C1 segment of cervical spinal cord (tissue), 14 donors: ENCODE data around the gene FAM47E.

ENCODE experiments used
- DNase-seq, 14 donors: peaks; one replicate each; lab custom pipeline; 2025; lab: John Stamatoyannopoulos, UW

Gene FAM47E, protein sequence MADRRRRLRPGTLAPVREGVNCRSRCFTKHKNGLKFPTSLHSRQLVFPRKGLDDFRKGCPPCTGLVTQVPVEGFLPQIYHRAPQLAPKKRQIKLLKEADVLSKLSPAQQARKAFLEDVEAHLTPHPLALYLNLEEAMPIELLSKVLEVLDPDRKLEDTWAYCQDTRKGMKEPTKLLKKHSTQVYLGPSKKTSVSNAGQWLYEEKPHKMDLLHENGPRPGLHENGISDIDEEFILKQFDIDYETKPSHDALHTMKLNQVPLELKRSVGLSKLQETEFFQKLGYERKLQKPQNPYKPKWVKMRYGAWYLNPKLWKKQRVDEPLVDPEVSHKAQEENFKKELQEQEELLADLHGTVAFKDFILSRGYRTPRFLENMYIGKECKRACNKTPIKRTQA

DNA sequence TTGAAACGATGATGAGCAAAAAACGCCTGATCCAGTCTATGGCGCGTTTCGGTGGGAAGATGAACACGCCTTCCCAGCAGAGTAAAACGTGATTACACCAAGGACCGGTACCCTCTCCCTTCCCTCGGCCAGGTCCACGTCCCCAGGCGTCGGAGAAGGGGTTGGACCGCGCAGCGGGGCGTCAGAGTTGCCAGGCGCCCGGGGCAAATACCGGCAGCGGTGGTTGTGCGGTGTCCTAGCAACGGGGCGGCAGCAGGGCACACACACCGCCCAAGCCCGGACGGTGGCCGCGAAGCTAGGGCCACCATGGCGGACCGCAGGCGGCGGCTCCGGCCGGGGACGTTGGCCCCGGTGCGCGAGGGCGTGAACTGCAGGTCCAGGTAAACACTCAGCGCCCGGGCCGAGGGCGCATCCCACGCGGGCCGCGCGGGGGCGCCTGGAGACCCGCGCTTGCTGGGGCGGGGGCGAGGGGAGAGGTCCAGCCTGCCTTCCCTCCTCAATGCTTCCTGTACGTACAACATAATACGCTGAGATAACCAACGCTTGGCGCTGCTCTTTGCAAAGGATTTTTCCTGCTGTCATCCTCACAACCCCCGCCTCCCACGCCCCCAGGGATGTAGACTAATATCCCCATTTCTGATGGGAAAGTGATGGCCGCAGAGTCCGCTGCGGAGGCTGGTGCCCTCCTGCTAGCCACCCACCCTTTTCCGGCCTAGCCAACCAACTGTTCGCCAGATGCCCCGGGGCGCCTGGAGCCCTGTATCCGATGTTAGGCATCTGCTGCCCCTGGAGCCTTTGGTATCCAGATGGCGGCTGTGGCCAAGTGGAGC, at the start of gene FAM47E:
FAM47E (plus strand) TSS at position 281 of the 830 bp plus-strand sequence; CDS start at position 307, 26 bp downstream.
- DNase-seq, result peak in 12 of 14 donors; percentile 11 to 71 (median 45)

DNA sequence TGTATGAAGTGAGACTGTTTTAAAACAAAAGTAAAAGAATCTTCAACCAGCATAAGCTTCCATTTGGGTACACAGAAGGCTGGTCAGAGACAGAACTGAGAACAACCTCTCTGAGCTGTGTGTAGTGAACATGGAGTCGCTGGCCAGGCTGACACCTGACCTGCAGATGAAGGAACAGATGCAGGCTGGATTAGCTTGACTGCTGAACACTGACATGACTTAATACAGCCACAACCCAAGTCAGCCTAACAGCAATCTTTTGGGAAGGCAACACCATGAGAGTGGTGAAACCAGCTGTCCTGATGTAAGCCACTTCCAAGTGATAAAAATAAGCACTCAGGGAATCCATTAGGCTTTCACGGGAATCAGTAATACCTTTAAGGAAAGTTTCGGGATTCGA, 48.0 kb upstream of the FAM47E start:
- DNase-seq, result no peak

DNA sequence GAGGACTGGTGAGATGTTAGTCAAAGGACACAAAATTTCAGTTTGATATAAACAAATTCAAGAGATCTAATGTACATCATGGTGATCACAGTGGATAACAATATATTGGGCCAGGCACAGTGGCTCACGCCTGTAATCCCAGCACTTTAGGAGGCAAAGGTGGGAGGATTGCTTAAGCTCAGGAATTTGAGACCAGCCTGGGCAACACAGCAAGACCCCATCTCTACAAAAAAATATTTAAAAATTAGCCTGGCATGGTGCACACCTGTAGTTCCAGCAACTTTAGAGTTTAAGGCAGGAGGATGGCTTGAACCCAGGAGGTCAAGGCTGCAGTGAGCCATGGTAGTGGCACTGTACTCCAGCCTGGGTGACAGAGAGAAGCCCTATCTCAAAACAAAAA, 46.6 kb upstream of the FAM47E start:
- DNase-seq, result no peak

DNA sequence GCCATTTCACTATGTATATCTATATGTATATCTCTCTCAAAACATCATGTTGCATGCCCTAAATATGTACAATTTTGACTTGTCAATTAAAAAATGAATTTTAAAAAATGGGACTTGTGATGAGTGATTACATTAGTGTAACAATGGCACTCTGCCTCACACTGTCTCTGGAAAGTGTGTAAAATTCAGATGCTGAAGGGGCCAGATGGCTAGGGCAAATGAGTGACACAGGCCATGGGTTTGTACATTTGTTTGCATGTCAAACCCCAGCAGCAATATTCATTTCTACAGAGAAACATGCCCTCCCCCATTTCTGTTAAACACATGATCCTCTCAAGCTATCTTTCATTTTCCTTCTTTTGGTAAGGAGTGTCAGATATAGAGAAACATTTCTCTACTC, 46.0 kb upstream of the FAM47E start:
- no peak for DNase-seq

DNA sequence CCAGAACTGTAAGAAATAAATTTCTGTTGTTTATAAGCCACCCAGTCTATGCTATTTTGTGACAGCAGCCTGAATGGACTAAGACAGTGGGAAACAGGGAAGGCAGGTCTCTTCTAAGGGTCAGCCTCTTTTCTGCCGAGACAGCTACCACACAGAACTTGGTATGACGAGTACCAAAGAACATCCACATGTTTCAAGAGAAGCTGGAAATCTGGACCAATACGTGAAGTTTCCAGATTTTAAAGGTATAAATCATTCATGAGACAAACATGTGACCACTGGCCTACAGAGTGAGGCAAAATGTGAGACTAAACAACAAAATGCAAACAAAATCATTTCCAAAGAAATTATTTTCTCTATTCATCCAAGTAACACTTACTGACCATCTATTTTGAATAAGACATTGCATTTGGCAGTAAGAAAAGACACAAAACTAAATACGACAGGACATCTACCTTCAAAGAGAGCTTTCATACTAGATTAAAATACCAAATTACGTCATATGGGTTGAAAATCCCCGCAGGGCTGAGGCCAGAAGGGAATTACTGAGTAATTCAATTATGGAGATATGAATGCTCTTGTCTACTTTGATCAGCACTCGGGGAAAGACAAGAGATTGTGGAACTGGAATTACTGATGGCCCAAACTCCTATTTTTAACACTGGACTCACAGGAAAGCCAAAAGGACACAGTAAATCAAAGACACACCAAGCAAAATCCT, 45.1 kb upstream of the FAM47E start:
- no peak for DNase-seq

DNA sequence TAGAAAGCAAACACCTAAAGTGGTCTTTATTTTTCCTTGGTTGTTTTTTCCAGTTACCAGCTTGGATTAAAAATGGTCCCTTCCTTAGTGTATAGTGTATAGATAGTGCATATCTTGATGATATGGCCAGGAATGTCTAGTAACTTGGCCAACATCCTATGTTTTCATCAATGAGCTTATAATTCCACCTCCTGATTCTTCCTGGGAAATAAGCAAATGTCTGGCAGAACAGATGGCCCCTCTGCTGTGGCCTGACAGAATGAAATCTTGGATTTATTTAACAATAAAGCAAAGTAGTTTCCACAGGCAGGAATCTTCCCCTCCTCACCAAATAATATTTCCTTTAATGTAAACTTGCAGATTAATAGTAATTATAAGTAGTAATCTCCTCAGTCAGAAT, 44.0 kb upstream of the FAM47E start:
- peak in 1 of 14 donors; percentile 20 for DNase-seq

DNA sequence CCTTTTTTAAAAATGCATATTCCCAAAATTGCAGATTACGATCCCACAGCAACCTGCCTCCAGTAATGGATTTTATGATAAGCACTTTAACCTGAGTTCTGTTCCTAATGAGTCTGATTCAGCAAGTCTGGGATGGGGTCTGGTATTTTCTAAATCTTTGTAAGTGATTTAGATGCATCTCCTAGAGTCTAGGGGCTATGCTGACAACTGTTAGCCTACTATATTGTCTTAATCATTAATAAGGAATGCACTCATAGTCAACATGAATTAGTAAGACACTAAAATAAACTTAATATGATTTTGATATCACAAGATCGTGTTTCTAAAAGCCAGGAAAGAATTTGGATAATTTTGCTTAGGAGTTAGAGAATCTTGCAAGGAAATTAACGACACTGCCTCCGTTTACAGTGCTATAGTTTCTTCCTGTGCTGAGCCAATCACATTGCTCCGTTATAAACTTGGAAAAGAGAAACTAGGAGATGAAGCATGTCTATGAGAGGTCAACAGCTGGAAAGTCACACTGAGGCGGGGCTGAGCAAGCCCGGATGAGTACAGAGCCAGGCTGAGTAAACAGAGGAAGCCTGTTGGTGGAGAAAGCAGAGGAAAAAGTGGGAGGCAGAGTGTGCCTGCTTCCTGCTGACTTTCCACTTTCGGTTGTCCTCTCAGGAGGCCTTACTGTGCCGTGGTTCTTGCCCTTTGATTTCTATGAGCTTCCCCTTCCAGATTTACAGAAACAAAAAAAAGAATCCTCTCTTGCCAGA, 43.3 kb upstream of the FAM47E start:
- peak in 12 of 14 donors; percentile 10 to 77 (median 58) for DNase-seq

DNA sequence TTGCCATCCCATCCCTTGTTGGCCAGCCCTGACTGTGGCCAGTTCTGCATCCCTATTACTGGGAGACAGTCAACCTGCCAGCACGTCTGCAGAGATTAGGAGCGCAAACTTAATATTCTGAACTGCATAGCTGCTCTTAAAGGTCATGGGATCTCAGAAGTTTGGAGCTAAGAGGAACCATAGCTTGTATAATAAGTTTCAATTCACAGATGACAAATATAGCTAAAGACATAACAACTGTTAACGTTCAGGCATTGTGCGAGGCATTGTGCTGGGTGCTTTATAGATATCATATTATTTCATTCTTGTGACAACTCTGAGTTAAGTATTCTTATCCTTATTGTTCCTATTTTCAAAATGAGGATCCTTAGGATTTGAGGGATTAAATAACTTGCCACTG, 41.6 kb upstream of the FAM47E start:
- DNase-seq, result no peak

DNA sequence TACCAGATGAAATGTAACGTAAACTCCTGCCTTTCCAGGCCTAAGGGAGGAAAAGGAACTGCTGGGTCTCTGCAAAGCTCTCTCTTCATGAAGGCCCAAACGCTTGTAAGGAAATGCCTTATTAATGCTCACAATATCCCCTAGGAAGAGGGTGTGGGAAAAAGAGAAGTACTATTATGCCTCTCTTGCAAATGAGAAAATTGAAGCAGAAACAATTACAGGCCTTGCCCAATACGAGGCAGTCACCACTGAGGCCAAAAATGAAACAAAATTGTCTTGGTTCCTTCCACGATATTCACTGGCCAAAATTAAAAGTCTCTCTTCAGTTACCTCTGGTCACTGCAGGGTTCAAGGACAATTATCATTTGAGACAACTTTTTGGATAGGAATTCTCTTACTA, 41.1 kb upstream of the FAM47E start:
- DNase-seq, result no peak

DNA sequence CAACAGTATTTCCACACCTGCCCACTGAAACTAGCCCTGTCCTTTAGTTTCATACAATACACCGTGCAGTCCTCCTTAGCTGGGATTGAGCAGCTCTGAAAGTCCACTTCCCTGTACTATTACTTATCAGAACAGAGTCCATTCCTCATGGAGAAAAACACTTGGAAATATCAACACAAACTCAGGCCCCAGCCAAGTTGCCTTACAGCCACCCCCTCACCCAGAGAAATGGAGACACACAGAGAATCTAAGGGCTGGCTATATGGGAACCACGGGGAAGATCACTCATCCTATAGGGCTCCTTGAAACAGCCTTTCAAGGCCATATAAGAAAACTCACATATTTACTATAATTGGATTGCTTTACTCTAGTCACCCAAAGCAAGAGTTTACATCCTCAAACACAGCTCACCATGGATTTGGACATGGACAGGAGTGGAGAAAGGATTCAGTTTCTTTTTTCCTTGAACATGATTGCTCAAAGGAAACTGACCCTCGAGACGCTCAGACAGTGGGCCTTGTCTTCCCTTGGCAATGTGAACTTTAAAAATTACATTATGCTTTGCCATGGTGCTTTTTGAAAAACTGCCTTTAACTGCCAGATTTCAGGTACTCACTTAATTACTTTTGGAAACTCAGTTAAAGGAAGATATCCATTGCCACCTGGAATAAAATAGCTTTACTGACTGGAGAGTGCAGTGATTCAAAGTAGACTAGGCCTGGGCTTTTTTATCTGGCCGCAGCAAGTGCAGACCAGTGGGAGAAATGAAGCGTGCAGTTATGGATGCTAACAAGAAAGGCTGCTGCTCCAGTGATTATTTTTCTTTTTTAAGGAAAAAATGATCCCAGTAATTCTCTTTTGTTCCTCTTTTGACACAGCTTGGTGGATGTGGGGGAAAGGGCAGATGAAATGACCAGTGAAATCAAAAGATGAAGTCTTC, 39.5 kb upstream of the FAM47E start:
- DNase-seq, result peak in 1 of 14 donors; percentile 4

DNA sequence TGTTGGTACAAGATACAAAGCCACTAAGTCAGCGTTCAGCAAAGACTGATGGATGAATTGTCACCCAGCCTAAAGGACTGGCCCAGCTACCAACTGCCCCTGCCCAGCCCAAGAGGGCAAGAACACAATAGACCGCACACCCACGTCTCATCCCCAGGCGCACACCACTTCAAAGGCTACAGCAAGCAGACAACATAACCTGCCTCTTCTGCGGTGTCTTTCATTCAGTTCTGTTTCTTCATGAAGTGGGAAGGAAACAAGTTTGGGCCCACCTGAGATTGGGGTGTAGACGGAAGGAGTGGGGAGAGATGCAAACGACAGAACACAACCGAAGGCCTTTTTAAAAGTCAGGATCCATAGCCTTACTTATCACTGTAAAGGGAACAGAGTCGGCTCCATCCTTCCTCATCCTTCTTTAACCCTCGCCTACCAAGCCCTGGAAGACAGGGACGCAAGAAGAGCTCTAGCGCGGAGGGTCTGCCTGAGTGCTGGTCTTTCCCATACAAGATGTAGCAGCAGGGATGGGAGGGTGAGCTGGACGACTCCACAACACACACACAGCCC, 38.6 kb upstream of the FAM47E start:
- peak in 8 of 14 donors; percentile 38 to 69 (median 58) for DNase-seq

DNA sequence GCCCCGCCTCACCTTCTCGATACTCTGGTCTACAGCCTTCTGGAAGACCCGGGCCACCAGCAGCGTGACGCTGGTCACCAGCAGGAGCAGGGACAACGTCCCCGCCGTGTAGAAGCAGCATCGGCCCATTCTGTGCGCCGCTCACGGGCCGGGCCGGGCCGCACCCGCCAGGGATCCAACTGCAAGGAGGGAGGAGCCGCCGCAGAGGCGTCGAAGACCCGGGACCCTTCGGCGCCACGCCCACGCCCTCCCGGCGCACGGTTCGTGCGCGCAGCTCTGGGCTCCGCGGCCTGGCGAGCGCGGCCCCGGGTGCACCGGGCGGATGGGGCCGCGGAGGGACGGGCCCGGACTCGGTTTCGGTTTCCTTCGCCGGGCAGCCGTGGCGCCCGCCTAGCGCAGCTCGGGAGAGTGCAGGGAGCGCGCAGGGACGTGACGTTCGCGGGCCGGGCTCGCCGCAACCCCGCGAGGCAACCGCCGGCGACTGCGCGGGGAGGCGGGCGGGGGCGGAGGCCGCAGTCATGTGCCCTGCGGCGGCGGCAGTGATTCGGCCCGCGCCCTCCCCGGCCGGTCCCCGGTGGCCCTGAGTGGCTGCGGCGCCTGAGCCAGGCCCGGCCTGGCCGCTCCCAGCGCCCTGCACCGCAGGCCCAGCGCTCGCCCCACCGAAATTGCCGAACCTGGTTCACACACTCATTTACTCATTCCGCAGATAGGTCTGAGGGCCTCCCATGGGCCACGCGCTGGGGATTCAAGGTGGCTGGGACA, 37.9 kb upstream of the FAM47E start, which contains the start of gene SCARB2:
SCARB2 (minus strand) TSS at position 410 of the 762 bp plus-strand sequence; CDS start at position 129, 281 bp downstream.
- DNase-seq, result peak; percentile 44 to 93 (median 86)

DNA sequence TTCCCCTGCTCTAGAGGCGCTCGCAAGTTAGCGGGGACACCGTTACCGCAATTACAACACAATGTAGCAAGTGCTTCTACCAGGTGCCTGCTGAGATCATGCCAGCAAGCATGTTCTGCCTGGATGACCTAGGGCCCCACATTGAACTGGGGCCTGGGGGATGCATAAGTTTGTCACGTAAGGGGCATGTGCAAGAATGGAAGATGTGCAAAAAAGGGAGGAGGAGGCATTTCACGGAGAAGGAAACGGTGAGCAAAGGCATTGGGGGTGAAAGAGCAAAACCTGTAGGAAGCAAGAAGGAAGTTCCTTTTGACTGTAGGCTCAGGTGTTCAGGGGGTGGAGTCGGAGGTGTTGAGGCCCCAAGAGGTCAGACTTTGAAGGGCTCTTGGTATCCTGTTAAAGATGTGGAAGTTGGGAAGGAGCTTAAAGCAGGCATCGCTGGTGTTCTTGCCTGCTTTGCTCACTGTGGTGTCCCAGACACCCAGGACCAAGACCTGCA, 37.3 kb upstream of the FAM47E start:
- no peak for DNase-seq

DNA sequence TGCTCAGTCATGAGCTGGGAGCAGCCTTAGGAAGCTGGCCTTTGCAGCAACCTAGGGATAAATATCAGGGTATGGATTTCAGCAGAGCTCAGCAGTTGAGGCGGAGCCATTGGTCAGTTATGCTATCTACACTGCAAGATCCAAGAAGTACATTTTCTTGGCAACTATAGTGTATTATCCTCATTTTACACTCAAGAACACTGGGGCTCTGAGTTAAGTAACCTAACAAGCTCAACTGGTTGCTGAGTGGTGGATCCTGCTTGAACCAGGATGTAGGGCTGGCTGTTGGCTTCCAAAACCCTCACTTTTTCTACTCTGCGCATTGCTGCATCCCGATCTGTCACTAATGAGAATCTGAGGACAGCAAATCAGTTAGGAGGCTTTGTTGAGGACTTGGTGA, 36.4 kb upstream of the FAM47E start:
- no peak for DNase-seq

DNA sequence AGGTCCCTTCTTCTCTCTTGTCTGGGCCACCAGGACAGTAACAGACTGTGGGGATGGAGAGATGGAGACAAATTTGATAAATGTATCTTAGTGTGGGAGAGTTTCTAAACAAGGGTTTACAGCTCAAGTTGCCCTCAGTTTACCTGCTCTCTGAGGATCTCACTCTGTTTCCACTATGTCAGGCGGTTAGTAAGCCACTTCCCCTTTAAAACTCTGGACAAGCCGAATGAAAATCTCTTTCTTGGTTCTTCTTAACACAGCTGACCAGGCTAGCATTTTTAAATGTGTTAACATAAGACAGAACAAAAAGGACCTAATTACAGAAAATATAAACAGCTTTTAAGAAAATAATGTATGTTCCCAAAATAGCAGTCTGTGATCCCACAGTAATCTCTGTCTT, 35.0 kb upstream of the FAM47E start:
- no peak for DNase-seq

DNA sequence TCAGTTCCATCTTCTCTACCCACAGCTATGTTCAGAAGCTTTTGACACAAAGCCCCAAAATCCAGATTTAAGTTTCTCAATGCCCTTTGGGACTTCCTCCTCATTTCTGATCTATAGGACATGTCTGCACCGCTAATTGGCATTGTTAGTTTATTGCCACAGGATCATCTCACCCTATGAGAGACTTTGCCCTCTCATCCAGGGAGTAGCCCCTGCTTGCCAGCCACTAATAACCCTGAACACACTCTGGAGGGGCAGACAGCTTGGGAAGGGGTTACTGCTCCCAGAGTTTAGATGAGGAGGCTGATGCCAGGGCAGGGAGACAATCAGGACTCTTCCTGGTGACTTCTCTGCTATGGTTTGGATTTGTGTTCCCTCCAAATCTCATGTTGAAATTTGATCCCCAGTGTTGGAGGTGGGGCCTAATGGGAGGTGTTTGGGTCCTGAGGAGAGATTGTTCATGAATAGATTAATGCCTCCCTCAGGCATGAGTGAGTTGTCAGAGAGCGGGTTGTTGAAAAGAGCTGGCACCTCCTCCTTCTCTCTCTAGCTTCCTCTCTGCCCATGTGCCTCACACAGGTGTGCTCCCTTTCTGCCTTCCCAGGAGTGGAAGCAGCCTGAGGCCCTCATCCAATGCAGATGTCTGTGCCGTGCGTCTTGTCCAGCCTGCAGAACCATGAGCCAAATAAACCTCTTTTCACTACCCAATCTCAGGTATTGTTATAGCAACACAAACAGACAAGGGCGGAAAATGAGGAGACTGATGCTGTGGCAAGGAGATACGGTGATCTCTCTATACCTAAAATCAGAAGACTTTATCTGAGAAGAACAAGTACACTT, 34.3 kb upstream of the FAM47E start:
- DNase-seq, result no peak

DNA sequence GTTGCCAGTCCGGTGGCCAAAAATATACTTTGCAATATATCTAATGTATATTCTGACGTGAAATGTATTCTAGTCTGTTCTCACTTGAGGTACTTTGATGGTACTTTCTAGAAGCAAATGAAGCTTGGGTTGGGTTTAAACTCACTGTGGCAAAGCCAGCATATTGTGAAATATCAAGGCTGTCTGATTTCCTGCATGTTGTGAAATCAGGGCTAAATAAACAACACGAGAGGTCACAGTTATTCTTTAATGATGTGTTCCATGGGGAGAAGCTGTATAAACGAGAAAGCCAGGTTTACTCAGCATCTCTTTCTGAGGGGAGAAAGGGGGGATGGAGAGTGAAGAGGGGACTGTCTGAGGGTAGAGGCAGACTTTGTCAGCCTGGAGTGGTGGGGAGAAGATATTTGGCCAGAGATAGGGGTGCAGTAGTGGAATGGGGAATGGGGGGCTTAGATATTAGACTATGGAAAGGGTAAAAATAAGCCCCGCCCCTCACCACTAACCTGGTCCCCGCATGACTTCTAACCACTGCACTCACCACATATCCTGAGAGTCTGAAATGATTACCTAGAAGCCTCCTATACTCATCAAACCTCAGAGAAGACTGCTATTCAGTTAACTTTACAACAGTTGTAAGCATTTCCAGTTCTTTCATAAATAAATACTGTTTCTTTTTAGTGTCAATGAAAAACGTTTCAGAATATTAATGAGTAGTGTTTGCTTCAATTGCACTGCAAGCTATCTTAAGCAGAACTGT, 32.0 kb upstream of the FAM47E start:
- no peak for DNase-seq
